HEK293 (cell line): ENCODE data around the gene ITGA2.

Source experiments
- CTCF ChIA-PET: fragments of 350-600 bp; formaldehyde crosslinking; extraction: SDS; loops from one replicate; lab custom pipeline; 2021; ENCODE audit warnings: antibody characterized with exemption; lab: Yijun Ruan, JAX
- POLR2A ChIA-PET: fragments of 300-600 bp; formaldehyde crosslinking; extraction: SDS; loops from one replicate; lab custom pipeline; 2020; ENCODE audit warnings: antibody characterized with exemption, inconsistent platforms; lab: Yijun Ruan, JAX
- H3K27ac ChIP-seq: fragments of 200-500 bp; sonication (Bioruptor generic); 2 replicates; pipeline ENCODE4 v1.5.1; 2014; ENCODE audit warnings: low read depth, low read length, control low read depth, inconsistent platforms; ENCODE audit errors: extremely low read depth
- H3K36me3 ChIP-seq, 2 experiments: fragments of 200-500 bp in 1 of 2; sonication (Bioruptor generic) in 1 of 2; 1 replicate in 1 of 2; 2 replicates in 1 of 2; pipeline ENCODE4 v1.5.1; 2014 to 2017; ENCODE audit warnings: inconsistent platforms in 2 of 2, low read length in 2 of 2; ENCODE audit not compliant: control insufficient read depth in 2 of 2, insufficient read depth in 1 of 2
- H3K4me1 ChIP-seq: fragments of 200-500 bp; sonication (Bioruptor generic); 2 replicates; pipeline ENCODE4 v1.5.1; 2014; ENCODE audit warnings: mild to moderate bottlenecking, low read length, inconsistent platforms; ENCODE audit not compliant: control insufficient read depth, insufficient read depth
- H3K4me3 ChIP-seq: 2 replicates; pipeline ENCODE4 v1.5.1; 2011; ENCODE audit warnings: low read depth, mild to moderate bottlenecking, control low read depth, low read length, moderate library complexity
- H3K9me3 ChIP-seq: fragments of 200-500 bp; sonication (Bioruptor generic); 2 replicates; pipeline ENCODE4 v1.5.1; 2014; ENCODE audit warnings: low read depth, low read length, inconsistent platforms; ENCODE audit not compliant: control insufficient read depth, insufficient read depth
- BCL11A ChIP-seq: fragments of 450-650 bp; formaldehyde crosslinking; IDR thresholded peaks from 2 replicates; pipeline ENCODE4 v1.5.1; 2016; ENCODE audit warnings: low read depth, missing biosample characterization, missing genetic modification characterization
- MYNN ChIP-seq: fragments of 450-650 bp; formaldehyde crosslinking; IDR thresholded peaks from 2 replicates; pipeline ENCODE4 v1.5.1; 2016; ENCODE audit warnings: missing biosample characterization, missing genetic modification characterization, borderline replicate concordance
- ZEB2 ChIP-seq: fragments of 450-650 bp; formaldehyde crosslinking; IDR thresholded peaks from 2 replicates; pipeline ENCODE4 v1.5.1; 2016; ENCODE audit warnings: missing biosample characterization, missing genetic modification characterization
- ZNF10 ChIP-seq: fragments of 450-650 bp; formaldehyde crosslinking; IDR thresholded peaks from 2 replicates; pipeline ENCODE4 v1.5.1; 2017; ENCODE audit warnings: missing biosample characterization, missing genetic modification characterization
- ZNF140 ChIP-seq: fragments of 450-650 bp; formaldehyde crosslinking; IDR thresholded peaks from 2 replicates; pipeline ENCODE4 v1.5.1; 2016; ENCODE audit warnings: missing biosample characterization, missing genetic modification characterization
- ZNF426 ChIP-seq: fragments of 450-650 bp; formaldehyde crosslinking; IDR thresholded peaks from 2 replicates; pipeline ENCODE4 v1.5.1; 2017; ENCODE audit warnings: missing biosample characterization, missing genetic modification characterization, mild to moderate bottlenecking, inconsistent platforms, moderate library complexity
- ZNF529 ChIP-seq: fragments of 450-650 bp; formaldehyde crosslinking; IDR thresholded peaks from 2 replicates; pipeline ENCODE4 v1.5.1; 2017; ENCODE audit warnings: missing genetic modification characterization, missing biosample characterization; ENCODE audit not compliant: insufficient replicate concordance
- ZNF549 ChIP-seq: fragments of 450-650 bp; IDR thresholded peaks from 2 replicates; pipeline ENCODE4 v1.5.1; 2018; ENCODE audit warnings: missing biosample characterization, missing genetic modification characterization, mild to moderate bottlenecking, inconsistent platforms, moderate library complexity
- ZNF596 ChIP-seq: fragments of 450-650 bp; IDR thresholded peaks from 2 replicates; pipeline ENCODE4 v1.5.0; 2018; ENCODE audit warnings: missing biosample characterization, mild to moderate bottlenecking, missing genetic modification characterization, moderate library complexity
- ZNF768 ChIP-seq: fragments of 450-650 bp; formaldehyde crosslinking; IDR thresholded peaks from 2 replicates; pipeline ENCODE4 v1.5.1; 2018; ENCODE audit warnings: missing biosample characterization, mild to moderate bottlenecking, missing genetic modification characterization
- ZNF777 ChIP-seq: fragments of 450-650 bp; formaldehyde crosslinking; IDR thresholded peaks from 2 replicates; pipeline ENCODE4 v1.5.1; 2017; ENCODE audit warnings: missing biosample characterization, missing genetic modification characterization, borderline replicate concordance
- ZNF830 ChIP-seq: fragments of 450-650 bp; IDR thresholded peaks from 2 replicates; pipeline ENCODE4 v1.5.0; 2018; ENCODE audit warnings: missing biosample characterization, missing genetic modification characterization, low read depth, mild to moderate bottlenecking, moderate library complexity
- ZSCAN16 ChIP-seq: fragments of 450-650 bp; formaldehyde crosslinking; IDR thresholded peaks from 2 replicates; pipeline ENCODE4 v1.5.1; 2016; ENCODE audit warnings: missing biosample characterization, missing genetic modification characterization
- TF ChIP-seq, protein P1 (sequence below): fragments of 450-650 bp; formaldehyde crosslinking; IDR thresholded peaks from 2 replicates; pipeline ENCODE4 v1.5.1; 2016; ENCODE audit warnings: missing biosample characterization, missing genetic modification characterization
- TF ChIP-seq, protein P2 (sequence below): fragments of 450-650 bp; formaldehyde crosslinking; optimal IDR thresholded peaks from 2 replicates; pipeline ENCODE3; 2016; ENCODE audit warnings: missing biosample characterization, mild to moderate bottlenecking, missing genetic modification characterization
- TF ChIP-seq, protein P3 (sequence below): fragments of 450-650 bp; formaldehyde crosslinking; IDR thresholded peaks from 2 replicates; pipeline ENCODE4 v1.5.1; 2016; ENCODE audit warnings: missing biosample characterization, missing genetic modification characterization
- TF ChIP-seq, protein P4 (sequence below): sonication (generic); formaldehyde crosslinking; IDR thresholded peaks from 2 replicates; pipeline ENCODE4 v1.8.1; 2022; ENCODE audit warnings: mild to moderate bottlenecking, moderate library complexity, missing genetic modification reagents

ITGA2 gene

DNA sequence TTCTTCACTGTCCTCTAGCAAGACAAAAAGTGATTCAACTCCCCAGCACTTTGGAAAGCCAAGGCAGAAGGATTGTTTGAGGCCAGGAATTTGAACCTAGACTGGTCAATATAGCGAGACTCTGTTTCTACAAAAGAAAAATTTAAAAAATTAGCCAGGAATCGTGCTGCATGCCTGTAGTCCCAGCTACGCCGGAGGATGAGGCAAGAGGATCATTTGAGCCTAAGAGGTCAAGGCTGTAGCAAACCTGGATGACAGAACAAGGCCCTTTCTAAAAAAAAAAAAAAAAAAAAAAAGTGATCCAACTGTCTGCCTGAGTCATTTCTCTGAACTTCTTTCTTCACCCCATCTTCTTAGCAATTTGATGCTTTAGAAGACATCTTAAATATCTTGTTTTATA, 12.4 kb downstream of the ITGA2 start:
- no peak overlapping the region for H3K4me3 ChIP-seq
- H3K27ac ChIP-seq, result no peak overlapping the region
- ChIA-PET CTCF (no interaction called here), POLR2A (no interaction called here)
- H3K4me1 ChIP-seq, result peaks cover 2% of the 10 kb centered on the region
- no peaks in the 10 kb centered on the region for H3K9me3 ChIP-seq
- no peak for TF ChIP-seq ZNF777 (tag by site-specific recombination)
- TF ChIP-seq, protein P1, sequence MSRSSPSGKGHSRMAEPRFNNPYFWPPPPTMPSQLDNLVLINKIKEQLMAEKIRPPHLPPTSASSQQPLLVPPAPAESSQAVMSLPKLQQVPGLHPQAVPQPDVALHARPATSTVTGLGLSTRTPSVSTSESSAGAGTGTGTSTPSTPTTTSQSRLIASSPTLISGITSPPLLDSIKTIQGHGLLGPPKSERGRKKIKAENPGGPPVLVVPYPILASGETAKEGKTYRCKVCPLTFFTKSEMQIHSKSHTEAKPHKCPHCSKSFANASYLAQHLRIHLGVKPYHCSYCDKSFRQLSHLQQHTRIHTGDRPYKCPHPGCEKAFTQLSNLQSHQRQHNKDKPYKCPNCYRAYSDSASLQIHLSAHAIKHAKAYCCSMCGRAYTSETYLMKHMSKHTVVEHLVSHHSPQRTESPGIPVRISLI, result peak; percentile 46; the same call in 1 of the 2 replicates
- no peaks in the 10 kb centered on the region for H3K36me3 ChIP-seq

GRCh38 chr5:53002491-53002890, 13.3 kb downstream of the ITGA2 start:
- H3K27ac ChIP-seq, result no peak overlapping the region
- no peaks in the 10 kb centered on the region for H3K36me3 ChIP-seq
- ChIA-PET CTCF (interaction anchor here (0.7 kb wide), 1 partner anchor 30 kb away, joined by 3 read pairs; no protein-coding TSS in a partner anchor), POLR2A (no interaction called here)
- no peak overlapping the region for H3K4me3 ChIP-seq
- no peaks in the 10 kb centered on the region for H3K9me3 ChIP-seq
- H3K4me1 ChIP-seq, result peaks cover 6% of the 10 kb centered on the region
- TF ChIP-seq, protein P2, sequence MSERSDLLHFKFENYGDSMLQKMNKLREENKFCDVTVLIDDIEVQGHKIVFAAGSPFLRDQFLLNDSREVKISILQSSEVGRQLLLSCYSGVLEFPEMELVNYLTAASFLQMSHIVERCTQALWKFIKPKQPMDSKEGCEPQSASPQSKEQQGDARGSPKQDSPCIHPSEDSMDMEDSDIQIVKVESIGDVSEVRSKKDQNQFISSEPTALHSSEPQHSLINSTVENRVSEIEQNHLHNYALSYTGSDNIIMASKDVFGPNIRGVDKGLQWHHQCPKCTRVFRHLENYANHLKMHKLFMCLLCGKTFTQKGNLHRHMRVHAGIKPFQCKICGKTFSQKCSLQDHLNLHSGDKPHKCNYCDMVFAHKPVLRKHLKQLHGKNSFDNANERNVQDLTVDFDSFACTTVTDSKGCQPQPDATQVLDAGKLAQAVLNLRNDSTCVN (tag by site-specific recombination), result no peak
- TF ChIP-seq, protein P3, sequence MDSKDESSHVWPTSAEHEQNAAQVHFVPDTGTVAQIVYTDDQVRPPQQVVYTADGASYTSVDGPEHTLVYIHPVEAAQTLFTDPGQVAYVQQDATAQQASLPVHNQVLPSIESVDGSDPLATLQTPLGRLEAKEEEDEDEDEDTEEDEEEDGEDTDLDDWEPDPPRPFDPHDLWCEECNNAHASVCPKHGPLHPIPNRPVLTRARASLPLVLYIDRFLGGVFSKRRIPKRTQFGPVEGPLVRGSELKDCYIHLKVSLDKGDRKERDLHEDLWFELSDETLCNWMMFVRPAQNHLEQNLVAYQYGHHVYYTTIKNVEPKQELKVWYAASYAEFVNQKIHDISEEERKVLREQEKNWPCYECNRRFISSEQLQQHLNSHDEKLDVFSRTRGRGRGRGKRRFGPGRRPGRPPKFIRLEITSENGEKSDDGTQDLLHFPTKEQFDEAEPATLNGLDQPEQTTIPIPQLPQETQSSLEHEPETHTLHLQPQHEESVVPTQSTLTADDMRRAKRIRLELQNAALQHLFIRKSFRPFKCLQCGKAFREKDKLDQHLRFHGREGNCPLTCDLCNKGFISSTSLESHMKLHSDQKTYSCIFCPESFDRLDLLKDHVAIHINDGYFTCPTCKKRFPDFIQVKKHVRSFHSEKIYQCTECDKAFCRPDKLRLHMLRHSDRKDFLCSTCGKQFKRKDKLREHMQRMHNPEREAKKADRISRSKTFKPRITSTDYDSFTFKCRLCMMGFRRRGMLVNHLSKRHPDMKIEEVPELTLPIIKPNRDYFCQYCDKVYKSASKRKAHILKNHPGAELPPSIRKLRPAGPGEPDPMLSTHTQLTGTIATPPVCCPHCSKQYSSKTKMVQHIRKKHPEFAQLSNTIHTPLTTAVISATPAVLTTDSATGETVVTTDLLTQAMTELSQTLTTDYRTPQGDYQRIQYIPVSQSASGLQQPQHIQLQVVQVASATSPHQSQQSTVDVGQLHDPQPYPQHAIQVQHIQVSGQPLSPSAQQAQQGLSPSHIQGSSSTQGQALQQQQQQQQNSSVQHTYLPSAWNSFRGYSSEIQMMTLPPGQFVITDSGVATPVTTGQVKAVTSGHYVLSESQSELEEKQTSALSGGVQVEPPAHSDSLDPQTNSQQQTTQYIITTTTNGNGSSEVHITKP (tag by site-specific recombination), result peak; percentile 35; the same call in 1 of the 2 replicates

- Histone ChIP-seq H3K4me1 (peaks cover 11% of the 10 kb centered on the region), H3K4me3 (no peak overlapping the region), H3K9me3 (no peaks in the 10 kb centered on the region), H3K27ac (no peak overlapping the region)
- CTCF ChIA-PET, result interaction anchor here (0.7 kb wide), 1 partner anchor 29 kb away, joined by 3 read pairs; no protein-coding TSS in a partner anchor
- TF ChIP-seq ZNF140 (tag by site-specific recombination) (no peak), ZNF10 (no peak), ZNF768 (tag by site-specific recombination) (no peak), ZNF830 (no peak), ZNF529 (tag by site-specific recombination) (no peak), ZEB2 (tag by site-specific recombination) (no peak), MYNN (tag by site-specific recombination) (no peak), BCL11A (no peak), ZSCAN16 (tag by site-specific recombination) (no peak), ZNF549 (tag by site-specific recombination) (no peak), ZNF426 (tag by site-specific recombination) (no peak), ZNF596 (tag by site-specific recombination) (no peak)
- TF ChIP-seq, protein P4, sequence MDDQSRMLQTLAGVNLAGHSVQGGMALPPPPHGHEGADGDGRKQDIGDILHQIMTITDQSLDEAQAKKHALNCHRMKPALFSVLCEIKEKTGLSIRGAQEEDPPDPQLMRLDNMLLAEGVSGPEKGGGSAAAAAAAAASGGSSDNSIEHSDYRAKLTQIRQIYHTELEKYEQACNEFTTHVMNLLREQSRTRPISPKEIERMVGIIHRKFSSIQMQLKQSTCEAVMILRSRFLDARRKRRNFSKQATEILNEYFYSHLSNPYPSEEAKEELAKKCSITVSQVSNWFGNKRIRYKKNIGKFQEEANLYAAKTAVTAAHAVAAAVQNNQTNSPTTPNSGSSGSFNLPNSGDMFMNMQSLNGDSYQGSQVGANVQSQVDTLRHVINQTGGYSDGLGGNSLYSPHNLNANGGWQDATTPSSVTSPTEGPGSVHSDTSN, result no peak
- TF ChIP-seq, all 188 proteins: peak for 0
- H3K36me3 ChIP-seq, result no peaks in the 10 kb centered on the region
- POLR2A ChIA-PET, result no interaction called here
Measured at GRCh38 chr5:53003144-53003543, 14.0 kb downstream of the ITGA2 start.
